Gastrocnemius medialis (tissue), 4 donors: ENCODE results near the gene DGKH. TPM values are rescaled to one million over a fixed set of nuclear protein-coding genes. Genes with fewer than 3 reads are reported as not detected.

ENCODE experiments used
- ATAC-seq, 2 donors: fragments of 150-250 bp; one replicate each; pipeline ENCODE4 v1.9.1; 2016
- DNase-seq, 2 donors: peaks; one replicate each; pipeline ENCODE4 v3.0.0-alpha.2; 2019
- H3K27ac ChIP-seq, 4 donors: fragments of 200-600 bp; sonication (generic); 1 replicate in 1 of 4; 2 replicates in 3 of 4; pipeline ENCODE4 v1.5.1; 2016 to 2018; ENCODE audit warnings: mild to moderate bottlenecking in 2 of 4, moderate library complexity in 1 of 4
- H3K27me3 ChIP-seq, 3 donors: fragments of 200-600 bp; sonication (generic) in 2 of 3; 1 replicate in 1 of 3; 2 replicates in 2 of 3; pipeline versions ENCODE4 v1.5.1 to v1.6.0; 2016 to 2019; ENCODE audit warnings: mild to moderate bottlenecking in 1 of 3, moderate library complexity in 1 of 3
- H3K36me3 ChIP-seq, 2 donors: fragments of 200-600 bp; sonication (generic) in 1 of 2; one replicate each; pipeline ENCODE4 v1.5.1; 2017 to 2018
- H3K4me1 ChIP-seq, 2 donors: fragments of 200-600 bp; sonication (generic) in 1 of 2; one replicate each; pipeline ENCODE4 v1.5.1; 2016 to 2017; ENCODE audit warnings: mild to moderate bottlenecking in 2 of 2
- H3K4me3 ChIP-seq, 4 donors: fragments of 200-600 bp; sonication (generic) in 3 of 4; 1 replicate in 1 of 4; 2 replicates in 3 of 4; pipeline ENCODE4 v1.5.1; 2016 to 2019; ENCODE audit warnings: mild to moderate bottlenecking in 2 of 4
- H3K9me3 ChIP-seq, 3 donors: fragments of 200-600 bp; sonication (generic) in 2 of 3; 1 replicate in 1 of 3; 2 replicates in 2 of 3; pipeline ENCODE4 v1.5.1; 2016 to 2019
- CTCF ChIP-seq, 5 experiments: fragments of 450-650 bp in 3 of 5; fragments of 200-600 bp in 2 of 5; sonication (generic) in 2 of 5; IDR thresholded peaks in 4 of 5; conservative IDR thresholded peaks in 1 of 5; 1 replicate in 4 of 5; 2 replicates in 1 of 5; pipeline ENCODE4 v1.5.1; 2016 to 2019; ENCODE audit warnings: antibody characterized with exemption in 5 of 5, mild to moderate bottlenecking in 3 of 5, moderate library complexity in 3 of 5
- POLR2A ChIP-seq, 2 donors: fragments of 450-650 bp; IDR thresholded peaks; one replicate each; pipeline ENCODE4 v1.6.1; 2017; ENCODE audit warnings: antibody characterized with exemption in 2 of 2, mild to moderate bottlenecking in 2 of 2, moderate library complexity in 2 of 2
- in situ Hi-C, 4 donors: fragments of 200-750 bp; cut with MboI; loops; one replicate each; pipeline versions ENCODE4 v1.15.0 to v1.8.0; 2017; ENCODE audit warnings: low sequenced_read_pairs in 4 of 4
- intact Hi-C: fragments of 100-400 bp; cut with DNase I; formaldehyde crosslinking; loops from one replicate; pipeline ENCODE4 v1.15.1; 2023; ENCODE audit warnings: low total_unique reads
- total RNA-seq, 4 donors: library from RNA; depleted of rRNA; stranded (reverse); fragments of >200 nt; gene quantifications; one replicate each; pipeline versions ENCODE4 v1.1.0 to v1.2.3, GENCODE V29; 2016

The DGKH gene
- total RNA-seq, 4 donors from 2014 or later = 2.2 to 3.7 (median 3.0) TPM

- Histone ChIP-seq H3K4me1 (peaks cover 3 to 10% of the 10 kb centered on the region in 2 donors), H3K9me3 (no peaks in the 10 kb centered on the region), H3K36me3 (no peaks in the 10 kb centered on the region), H3K27me3 (no peaks in the 10 kb centered on the region), H3K27ac (peak overlapping the region; percentile 53 to 83 (median 72)), H3K4me3 (peak overlapping the region; percentile 67 to 95 (median 88))
- ATAC-seq (peak in 1 of 2 donors; percentile 5), DNase-seq (no peak)
- TF ChIP-seq CTCF (IDR thresholded peaks at IDR 0.05 in 4 of 5, conservative IDR thresholded peaks at IDR 0.05 in 1 of 5) (no peak), POLR2A (IDR thresholded peaks at IDR 0.05) (no peak)
- in situ Hi-C loops = loop anchor here in 1 of 4 donors (10.0 kb wide), 1 partner anchor 385 kb away; no protein-coding TSS in a partner anchor
- intact Hi-C loops = loop anchor here (5.0 to 10.0 kb wide), 4 partner anchors 63 to 985 kb away; partner anchors contain the start of genes AKAP11, NAA16 and WBP4
These were observed 986 bp downstream of the DGKH start for GRCh38 chr13:42049454-42049813.

GRCh38 chr13:42054798-42055499, 6.5 kb downstream of the DGKH start:
- ATAC-seq = no peak
- intact Hi-C loops = no loop called here

GRCh38 chr13:42055500-42056085, 7.1 kb downstream of the DGKH start:
- no peak overlapping the region for H3K4me3 ChIP-seq
- H3K4me1 ChIP-seq = peaks cover 8 to 9% of the 10 kb centered on the region in 2 donors
- in situ Hi-C loops = no loop called here
- H3K27ac ChIP-seq = no peak overlapping the region
- H3K27me3 ChIP-seq = no peaks in the 10 kb centered on the region
- no peak for ATAC-seq
- no peak for TF ChIP-seq CTCF (IDR thresholded peaks at IDR 0.05 in 4 of 5, conservative IDR thresholded peaks at IDR 0.05 in 1 of 5)
- no peak for TF ChIP-seq POLR2A (IDR thresholded peaks at IDR 0.05)
- DNase-seq = no peak
- no peaks in the 10 kb centered on the region for H3K9me3 ChIP-seq
- H3K36me3 ChIP-seq = no peaks in the 10 kb centered on the region
- intact Hi-C loops = no loop called here

More at GRCh38 chr13:42054798-42055499, 6.5 kb downstream of the DGKH start:
- H3K27ac ChIP-seq = no peak overlapping the region
- TF ChIP-seq POLR2A (IDR thresholded peaks at IDR 0.05) (no peak), CTCF (IDR thresholded peaks at IDR 0.05 in 4 of 5, conservative IDR thresholded peaks at IDR 0.05 in 1 of 5) (no peak)
- H3K4me1 ChIP-seq = peaks cover 9% of the 10 kb centered on the region in 2 donors
- no peaks in the 10 kb centered on the region for H3K36me3 ChIP-seq
- in situ Hi-C loops = no loop called here
- H3K27me3 ChIP-seq = no peaks in the 10 kb centered on the region
- H3K4me3 ChIP-seq = no peak overlapping the region
- no peak for DNase-seq
- H3K9me3 ChIP-seq = no peaks in the 10 kb centered on the region

- Histone ChIP-seq H3K27me3 (no peaks in the 10 kb centered on the region), H3K9me3 (no peaks in the 10 kb centered on the region), H3K4me3 (no peak overlapping the region), H3K36me3 (no peaks in the 10 kb centered on the region), H3K4me1 (peaks cover 8 to 9% of the 10 kb centered on the region in 2 donors), H3K27ac (no peak overlapping the region)
- intact Hi-C loops = no loop called here
- ATAC-seq = no peak
- in situ Hi-C loops = no loop called here
- no peak for DNase-seq
- TF ChIP-seq POLR2A (IDR thresholded peaks at IDR 0.05) = no peak
- TF ChIP-seq CTCF (IDR thresholded peaks at IDR 0.05 in 4 of 5, conservative IDR thresholded peaks at IDR 0.05 in 1 of 5) = no peak
These were observed 7.7 kb downstream of the DGKH start for GRCh38 chr13:42056146-42056545.
